ENCODE results near the gene PINLYP.

- no peak for TF ChIP-seq GATA2 (IDR thresholded peaks at IDR 0.05; ENCODE audit: low read depth, low read length)
- no peak for TF ChIP-seq GATA3 (IDR thresholded peaks at IDR 0.05; ENCODE audit: low read depth, low read length)
Observed at GRCh38 chr19:43575955-43576878, 616 bp downstream of the PINLYP start.

Data from SH-SY5Y (cell line).